Effector memory CD8-positive, alpha-beta T cell (primary cell): Measurements from ENCODE around the gene ADGRL1.
"Not testable (repeated sequence)": the region's sequence is repeated elsewhere in the genome, so short reads cannot be mapped to it uniquely, and the experiment has no call there.

Experiments
- ATAC-seq: fragments of 150-1000 bp; cut with Tn5 transposase; replicated peaks from 2 replicates; pipeline ENCODE4 v1.10.0; 2021; ENCODE audit warnings: mild to moderate bottlenecking, moderate library complexity
- DNase-seq, 3 experiments: peaks; one replicate each; pipeline ENCODE4 v3.0.0; 2021
- H3K27ac Mint-ChIP-seq, 2 donors: one replicate each; pipeline ENCODE4 v1.8.0; 2022; ENCODE audit warnings: mild to moderate bottlenecking in 2 of 2, mixed read lengths in 2 of 2, moderate library complexity in 2 of 2
- H3K27me3 Mint-ChIP-seq, 2 donors: one replicate each; pipeline ENCODE4 v1.8.0; 2022; ENCODE audit warnings: mixed read lengths in 2 of 2
- H3K36me3 Mint-ChIP-seq: one replicate; pipeline ENCODE4 v1.8.0; 2022; ENCODE audit warnings: mild to moderate bottlenecking, moderate library complexity, mixed read lengths; ENCODE audit not compliant: insufficient read depth
- H3K4me1 Mint-ChIP-seq, 2 donors: one replicate each; pipeline ENCODE4 v1.8.0; 2022; ENCODE audit warnings: low read depth in 2 of 2, mixed read lengths in 2 of 2
- H3K4me3 Mint-ChIP-seq, 2 donors: one replicate each; pipeline ENCODE4 v1.8.0; 2022; ENCODE audit warnings: mild to moderate bottlenecking in 2 of 2, mixed read lengths in 2 of 2, moderate library complexity in 2 of 2
- H3K9me3 Mint-ChIP-seq, 2 donors: one replicate each; pipeline ENCODE4 v1.8.0; 2022; ENCODE audit warnings: mixed read lengths in 2 of 2
- total RNA-seq, 9 experiments: gene quantifications; one replicate each; lab custom pipeline; 2026; lab: John Stamatoyannopoulos, UW

Gene ADGRL1
- 15.2 to 24.3 (median 19.7) reads per million in 9 experiments for total RNA-seq

GRCh38 chr19:14205452-14206287, at the start of gene ADGRL1:
Gene ADGRL1, minus strand, starts transcription at chr19:14206169. Its CDS starts 22,567 bp downstream, at chr19:14183602.
- H3K4me3 Mint-ChIP-seq = peak within 1 kb of the TSS; percentile 87 to 89
- DNase-seq (peak in 1 of 3 experiments; percentile 18), ATAC-seq (peak; percentile 10)
- not testable (repeated sequence) for H3K9me3 Mint-ChIP-seq
- H3K27ac Mint-ChIP-seq = peak within 1 kb of the TSS; percentile 90 to 94
- peaks cover 14% of the 10 kb centered on the region for H3K36me3 Mint-ChIP-seq
- H3K27me3 Mint-ChIP-seq = peaks cover 11% of the 10 kb centered on the region in 2 donors
- H3K4me1 Mint-ChIP-seq = peaks cover 33 to 36% of the 10 kb centered on the region in 2 donors

DNA sequence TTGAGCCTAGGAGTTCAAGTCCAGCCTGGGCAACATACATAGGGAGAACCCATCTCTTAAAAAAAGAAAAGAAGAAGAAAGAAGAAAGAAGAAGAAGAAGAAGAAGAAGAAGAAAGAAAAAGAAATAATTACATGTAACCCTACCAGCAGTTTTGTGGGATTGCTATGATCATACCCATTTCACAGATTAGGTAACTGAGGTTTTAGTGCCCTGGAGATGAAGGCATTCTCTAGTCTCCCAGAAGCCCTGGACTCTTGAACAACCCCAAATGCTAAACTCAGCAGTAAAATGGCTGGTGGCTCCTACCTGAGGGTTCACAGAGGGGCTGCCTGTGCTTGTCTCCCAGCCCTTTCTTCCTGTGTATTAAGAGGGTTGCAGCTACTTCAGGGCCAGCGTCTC, 49.3 kb upstream of the ADGRL1 start:
- not testable (repeated sequence) for ATAC-seq, H3K27me3 Mint-ChIP-seq, H3K9me3 Mint-ChIP-seq, H3K4me3 Mint-ChIP-seq, H3K27ac Mint-ChIP-seq, DNase-seq, H3K4me1 Mint-ChIP-seq, H3K36me3 Mint-ChIP-seq

GRCh38 chr19:14253822-14254599, 48.0 kb upstream of the ADGRL1 start:
- not testable (repeated sequence) for ATAC-seq, H3K27ac Mint-ChIP-seq, H3K4me3 Mint-ChIP-seq, H3K9me3 Mint-ChIP-seq, H3K4me1 Mint-ChIP-seq, H3K36me3 Mint-ChIP-seq, H3K27me3 Mint-ChIP-seq, DNase-seq

DNA sequence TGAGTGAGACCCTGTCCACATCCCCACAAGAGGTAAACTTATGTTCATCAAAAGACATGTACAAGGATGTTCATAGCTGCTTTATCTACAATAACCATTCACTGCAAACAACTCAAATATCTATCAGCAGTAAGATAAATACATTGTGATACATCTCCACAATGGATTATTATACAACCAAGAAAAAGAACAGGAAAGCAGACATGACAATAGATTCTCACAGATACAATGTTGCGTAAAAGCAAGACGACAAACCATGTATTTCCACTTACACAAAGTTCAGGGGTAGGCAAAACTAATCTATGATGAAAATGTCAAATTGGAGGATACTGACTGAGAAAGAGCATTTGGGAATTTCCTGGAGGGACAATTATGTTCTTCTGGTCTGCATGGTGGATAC, 46.2 kb upstream of the ADGRL1 start:
- not testable (repeated sequence) for H3K4me3 Mint-ChIP-seq

GRCh38 chr19:14250870-14251269, 44.9 kb upstream of the ADGRL1 start:
- H3K27me3 Mint-ChIP-seq = peaks cover 0 to 4% of the 10 kb centered on the region in 2 donors
- H3K36me3 Mint-ChIP-seq = no peaks in the 10 kb centered on the region
- no peak overlapping the region for H3K27ac Mint-ChIP-seq
- H3K4me3 Mint-ChIP-seq = peak overlapping the region; percentile 13 to 20
- no peaks in the 10 kb centered on the region for H3K9me3 Mint-ChIP-seq
- ATAC-seq (no peak), DNase-seq (no peak)
- H3K4me1 Mint-ChIP-seq = peaks cover 0 to 8% of the 10 kb centered on the region in 2 donors

More for the DNA sequence above, 46.2 kb upstream of the ADGRL1 start:
- H3K4me1 Mint-ChIP-seq, H3K27ac Mint-ChIP-seq, DNase-seq, ATAC-seq, H3K9me3 Mint-ChIP-seq, H3K27me3 Mint-ChIP-seq, H3K36me3 Mint-ChIP-seq: not testable (repeated sequence)

DNA sequence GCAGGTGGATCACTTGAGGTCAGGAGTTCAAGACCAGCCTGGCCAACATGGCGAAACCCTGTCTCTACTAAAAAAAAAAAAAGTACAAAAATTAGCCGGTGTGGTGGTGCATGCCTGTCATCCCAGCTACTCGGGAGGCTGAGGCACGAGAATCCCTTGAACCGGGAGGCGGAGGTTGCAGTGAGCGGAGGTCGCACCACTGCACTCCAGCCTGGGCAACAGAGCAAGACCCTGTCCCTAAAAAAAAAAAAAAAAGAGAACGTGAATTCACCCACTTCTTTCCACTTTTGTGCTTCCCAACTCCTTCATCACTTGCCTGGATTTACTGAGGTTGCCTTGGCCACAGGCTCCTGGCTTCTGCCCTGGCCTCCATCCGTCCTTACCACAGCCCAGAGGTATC, 44.3 kb upstream of the ADGRL1 start:
- H3K36me3 Mint-ChIP-seq, H3K27ac Mint-ChIP-seq, H3K9me3 Mint-ChIP-seq, H3K27me3 Mint-ChIP-seq, ATAC-seq, DNase-seq, H3K4me1 Mint-ChIP-seq: not testable (repeated sequence)
- peak overlapping the region; percentile 2 to 13 for H3K4me3 Mint-ChIP-seq

DNA sequence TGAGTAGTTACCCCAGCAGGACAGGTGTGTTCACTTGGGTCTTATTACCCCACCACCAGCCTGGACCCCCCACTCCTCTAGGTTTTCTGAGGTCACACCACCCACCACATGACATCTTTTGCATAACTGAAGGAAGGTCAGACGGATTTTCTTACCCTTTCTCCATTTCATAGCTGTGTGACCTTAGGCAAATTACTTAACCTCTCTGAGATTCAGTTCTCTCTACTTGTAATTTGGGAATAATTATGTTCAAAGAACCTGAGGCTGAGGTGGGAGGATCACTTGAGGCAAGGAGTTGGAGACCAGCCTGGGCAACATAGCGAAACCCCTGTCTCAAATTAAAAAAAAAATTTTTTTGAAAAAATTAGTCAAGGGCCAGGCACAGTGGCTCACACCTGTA, 43.9 kb upstream of the ADGRL1 start:
- not testable (repeated sequence) for DNase-seq, H3K9me3 Mint-ChIP-seq, H3K27me3 Mint-ChIP-seq, H3K36me3 Mint-ChIP-seq, H3K4me1 Mint-ChIP-seq, ATAC-seq
- H3K27ac Mint-ChIP-seq = peak overlapping the region; percentile 38 to 83
- H3K4me3 Mint-ChIP-seq = peak overlapping the region; percentile 67 to 77

- H3K27me3 Mint-ChIP-seq, H3K36me3 Mint-ChIP-seq, H3K9me3 Mint-ChIP-seq, H3K4me1 Mint-ChIP-seq, DNase-seq: not testable (repeated sequence)
- ATAC-seq = peak; percentile 42
- Mint-ChIP-seq H3K27ac (peak overlapping the region; percentile 38 to 83), H3K4me3 (peak overlapping the region; percentile 67 to 77)
These were observed 43.2 kb upstream of the ADGRL1 start for GRCh38 chr19:14249012-14249754.

DNA sequence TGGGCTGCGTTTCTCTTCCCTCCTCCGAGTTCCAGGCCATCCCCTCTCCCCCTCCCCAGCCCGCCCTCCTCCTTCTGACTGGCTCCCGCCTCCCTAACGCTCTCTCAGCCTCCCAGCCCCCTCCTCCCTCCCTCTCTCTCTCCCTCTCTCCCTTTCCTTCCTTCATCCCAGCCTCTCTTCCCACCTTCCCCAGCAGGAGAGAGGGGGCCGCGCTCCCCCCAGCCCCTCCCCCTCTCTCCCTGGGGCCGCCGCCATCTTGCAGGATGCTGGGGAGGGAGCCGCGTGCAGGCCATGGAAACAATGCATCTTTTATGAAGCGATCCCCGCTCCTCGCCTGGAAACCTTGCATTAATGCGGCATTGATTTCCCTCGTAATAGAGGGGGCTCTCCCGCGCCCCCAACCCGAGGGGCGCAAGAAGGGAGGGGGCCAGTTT, 42.6 kb upstream of the ADGRL1 start:
- H3K4me1 Mint-ChIP-seq = peaks cover 0 to 8% of the 10 kb centered on the region in 2 donors
- ATAC-seq (peak; percentile 71), DNase-seq (peak in 1 of 3 experiments; percentile 12)
- peak overlapping the region; percentile 67 to 77 for H3K4me3 Mint-ChIP-seq
- no peaks in the 10 kb centered on the region for H3K9me3 Mint-ChIP-seq
- peak overlapping the region; percentile 38 to 83 for H3K27ac Mint-ChIP-seq
- H3K36me3 Mint-ChIP-seq = no peaks in the 10 kb centered on the region
- H3K27me3 Mint-ChIP-seq = peaks cover 0 to 4% of the 10 kb centered on the region in 2 donors

- H3K9me3 Mint-ChIP-seq, ATAC-seq, DNase-seq, H3K36me3 Mint-ChIP-seq, H3K27me3 Mint-ChIP-seq, H3K4me1 Mint-ChIP-seq: not testable (repeated sequence)
- Mint-ChIP-seq H3K4me3 (peak overlapping the region; percentile 67 to 77), H3K27ac (peak overlapping the region in 1 of 2 donors; percentile 83)
These were observed 41.8 kb upstream of the ADGRL1 start for GRCh38 chr19:14247548-14248471.

GRCh38 chr19:14247205-14247547, 41.2 kb upstream of the ADGRL1 start:
- DNase-seq, H3K4me1 Mint-ChIP-seq, H3K36me3 Mint-ChIP-seq, ATAC-seq, H3K27me3 Mint-ChIP-seq, H3K9me3 Mint-ChIP-seq: not testable (repeated sequence)
- H3K27ac Mint-ChIP-seq = peak overlapping the region in 1 of 2 donors; percentile 83
- H3K4me3 Mint-ChIP-seq = peak overlapping the region in 1 of 2 donors; percentile 77

GRCh38 chr19:14244393-14244792, 38.4 kb upstream of the ADGRL1 start:
- H3K27ac Mint-ChIP-seq, H3K36me3 Mint-ChIP-seq, H3K4me1 Mint-ChIP-seq, H3K27me3 Mint-ChIP-seq, ATAC-seq, H3K4me3 Mint-ChIP-seq, H3K9me3 Mint-ChIP-seq, DNase-seq: not testable (repeated sequence)
